ENCODE measurements around the gene ZSWIM6. TPM values are rescaled to one million over a fixed set of nuclear protein-coding genes. Genes with fewer than 3 reads are reported as not detected.

ZSWIM6 gene
- total RNA-seq, 1 donor from 2014 or later, result 5.7 TPM

DNA sequence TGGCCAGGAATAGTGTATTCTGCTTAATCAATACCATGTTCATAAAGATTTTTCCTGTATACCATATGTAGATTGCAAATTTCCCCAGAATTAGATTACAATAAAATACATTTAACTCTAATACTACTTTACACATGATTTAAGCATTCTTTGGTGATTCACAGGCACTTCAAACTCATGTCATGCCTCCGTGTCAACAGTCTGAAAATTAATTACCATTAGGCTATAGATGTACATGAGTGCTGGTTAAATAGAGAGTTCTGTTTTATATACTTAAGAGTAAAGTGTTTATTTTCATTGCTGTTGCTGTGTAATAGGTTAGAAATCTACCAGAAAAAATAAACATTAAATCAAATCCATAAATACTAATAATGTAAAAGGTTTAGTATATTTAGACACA is 159.8 kb downstream of the ZSWIM6 start:
- Histone ChIP-seq H3K36me3 (peaks cover 7% of the 10 kb centered on the region), H3K4me1 (peaks cover 16% of the 10 kb centered on the region), H3K9me3 (replicated peaks) (peaks cover 7% of the 10 kb centered on the region), H3K27ac (replicated peaks) (no peak overlapping the region), H3K4me3 (no peak overlapping the region), H3K27me3 (ENCODE audit: low read depth) (no peaks in the 10 kb centered on the region)
- no peak for DNase-seq
- intact Hi-C loops (cut with micrococcal nuclease), result no loop called here
- TF ChIP-seq, protein P1, sequence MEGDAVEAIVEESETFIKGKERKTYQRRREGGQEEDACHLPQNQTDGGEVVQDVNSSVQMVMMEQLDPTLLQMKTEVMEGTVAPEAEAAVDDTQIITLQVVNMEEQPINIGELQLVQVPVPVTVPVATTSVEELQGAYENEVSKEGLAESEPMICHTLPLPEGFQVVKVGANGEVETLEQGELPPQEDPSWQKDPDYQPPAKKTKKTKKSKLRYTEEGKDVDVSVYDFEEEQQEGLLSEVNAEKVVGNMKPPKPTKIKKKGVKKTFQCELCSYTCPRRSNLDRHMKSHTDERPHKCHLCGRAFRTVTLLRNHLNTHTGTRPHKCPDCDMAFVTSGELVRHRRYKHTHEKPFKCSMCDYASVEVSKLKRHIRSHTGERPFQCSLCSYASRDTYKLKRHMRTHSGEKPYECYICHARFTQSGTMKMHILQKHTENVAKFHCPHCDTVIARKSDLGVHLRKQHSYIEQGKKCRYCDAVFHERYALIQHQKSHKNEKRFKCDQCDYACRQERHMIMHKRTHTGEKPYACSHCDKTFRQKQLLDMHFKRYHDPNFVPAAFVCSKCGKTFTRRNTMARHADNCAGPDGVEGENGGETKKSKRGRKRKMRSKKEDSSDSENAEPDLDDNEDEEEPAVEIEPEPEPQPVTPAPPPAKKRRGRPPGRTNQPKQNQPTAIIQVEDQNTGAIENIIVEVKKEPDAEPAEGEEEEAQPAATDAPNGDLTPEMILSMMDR (IDR thresholded peaks at IDR 0.05; ENCODE audit: borderline replicate concordance), result no peak

DNA sequence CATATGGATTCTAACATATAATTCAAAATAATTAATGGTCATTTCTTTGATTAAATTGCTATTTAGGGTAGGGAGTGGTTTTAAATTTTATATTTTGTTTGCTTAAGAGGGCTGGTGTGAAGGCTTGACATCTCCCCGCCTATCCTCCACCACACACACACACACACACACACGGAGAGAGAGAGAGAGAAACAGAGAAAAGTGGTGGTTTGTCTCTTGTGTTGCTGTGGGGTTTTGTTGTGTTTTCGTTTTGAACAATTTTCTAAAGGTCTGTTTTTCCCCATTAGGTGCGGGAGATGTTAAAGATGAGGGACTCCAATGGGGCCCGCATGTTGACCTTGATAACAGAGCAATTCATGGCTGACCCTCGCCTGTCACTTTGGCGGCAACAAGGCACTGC is 161.9 kb downstream of the ZSWIM6 start:
- Histone ChIP-seq H3K4me3 (no peak overlapping the region), H3K27ac (replicated peaks) (no peak overlapping the region), H3K4me1 (peaks cover 23% of the 10 kb centered on the region), H3K36me3 (peaks cover 7% of the 10 kb centered on the region), H3K27me3 (ENCODE audit: low read depth) (no peaks in the 10 kb centered on the region), H3K9me3 (replicated peaks) (no peaks in the 10 kb centered on the region)
- TF ChIP-seq, protein P1 (IDR thresholded peaks at IDR 0.05; ENCODE audit: borderline replicate concordance), result no peak
- no peak for DNase-seq
- intact Hi-C loops (cut with micrococcal nuclease), result no loop called here

DNA sequence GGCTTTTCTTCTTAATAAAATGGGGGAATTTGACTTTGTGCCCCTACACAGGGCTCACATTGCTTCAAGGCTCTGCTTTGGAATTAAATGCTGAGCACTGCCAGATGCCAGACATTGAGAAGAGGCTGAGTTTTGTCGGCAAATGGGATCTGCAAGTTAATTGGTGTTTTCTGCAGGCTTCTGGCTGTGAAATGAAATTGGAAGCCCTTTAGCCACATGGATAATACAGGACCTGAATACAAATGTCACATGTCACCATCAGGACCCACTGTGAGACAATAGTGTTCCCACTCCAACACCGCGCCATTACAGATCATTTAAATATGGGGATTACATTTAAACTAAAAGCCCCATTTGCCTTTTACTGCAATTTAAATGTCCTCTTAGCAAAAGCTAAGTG is 164.4 kb downstream of the ZSWIM6 start:
- Histone ChIP-seq H3K27ac (replicated peaks) (no peak overlapping the region), H3K9me3 (replicated peaks) (no peaks in the 10 kb centered on the region)
- intact Hi-C loops (cut with micrococcal nuclease), result no loop called here

DNA sequence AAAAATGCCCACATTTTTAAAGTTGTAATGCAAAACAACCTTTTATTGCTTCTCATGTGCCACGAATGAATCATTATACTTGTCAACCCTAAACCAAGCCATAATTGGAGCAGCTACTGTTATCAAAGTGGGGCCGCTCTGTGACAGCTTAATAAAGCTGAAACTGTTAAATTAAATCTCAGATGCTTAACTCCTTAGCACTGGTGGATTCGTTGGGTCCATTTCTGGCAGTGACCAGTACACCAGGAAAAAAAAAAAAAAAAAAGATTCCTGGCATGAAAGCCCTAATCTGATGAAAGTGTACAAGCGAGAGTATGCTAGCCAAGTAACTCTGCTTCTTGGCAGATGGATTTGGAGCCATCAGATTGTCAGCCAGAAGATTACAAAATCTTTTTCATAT is 164.8 kb downstream of the ZSWIM6 start:
- Histone ChIP-seq H3K4me3 (no peak overlapping the region), H3K27me3 (ENCODE audit: low read depth) (no peaks in the 10 kb centered on the region), H3K9me3 (replicated peaks) (no peaks in the 10 kb centered on the region), H3K36me3 (peaks cover 7% of the 10 kb centered on the region), H3K27ac (replicated peaks) (no peak overlapping the region), H3K4me1 (peaks cover 15% of the 10 kb centered on the region)
- intact Hi-C loops (cut with micrococcal nuclease), result no loop called here
- TF ChIP-seq, protein P1 (IDR thresholded peaks at IDR 0.05; ENCODE audit: borderline replicate concordance), result no peak
- DNase-seq, result no peak

More for the DNA sequence above, 164.4 kb downstream of the ZSWIM6 start:
- Histone ChIP-seq H3K4me3 (no peak overlapping the region), H3K27me3 (ENCODE audit: low read depth) (no peaks in the 10 kb centered on the region), H3K36me3 (peaks cover 7% of the 10 kb centered on the region), H3K4me1 (peaks cover 15% of the 10 kb centered on the region)
- TF ChIP-seq, protein P1 (IDR thresholded peaks at IDR 0.05; ENCODE audit: borderline replicate concordance), result no peak
- DNase-seq, result no peak

DNA sequence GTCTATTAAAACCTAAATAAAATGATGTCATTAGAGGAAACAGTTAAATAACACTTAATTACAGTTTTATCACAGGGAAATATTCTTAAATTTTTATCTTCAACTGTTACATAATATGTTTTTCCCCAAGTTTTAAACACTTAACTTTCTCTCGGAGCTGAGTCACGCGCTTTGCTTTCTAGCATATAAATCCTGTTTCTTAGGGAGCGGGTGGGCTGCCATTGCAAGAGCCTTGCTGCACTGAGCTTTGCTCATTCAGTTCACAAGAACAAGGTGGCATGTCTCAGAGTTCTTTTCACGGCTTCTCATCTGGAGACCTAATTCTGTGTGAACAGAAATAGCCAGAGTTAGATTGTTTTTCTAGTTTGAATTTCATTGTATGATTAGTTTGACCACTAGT is 166.1 kb downstream of the ZSWIM6 start:
- Histone ChIP-seq H3K27ac (replicated peaks) (no peak overlapping the region), H3K4me1 (peaks cover 15% of the 10 kb centered on the region), H3K36me3 (peaks cover 7% of the 10 kb centered on the region), H3K4me3 (no peak overlapping the region), H3K27me3 (ENCODE audit: low read depth) (no peaks in the 10 kb centered on the region), H3K9me3 (replicated peaks) (no peaks in the 10 kb centered on the region)
- intact Hi-C loops (cut with micrococcal nuclease), result no loop called here
- TF ChIP-seq, protein P1 (IDR thresholded peaks at IDR 0.05; ENCODE audit: borderline replicate concordance), result no peak
- DNase-seq, result no peak

DNA sequence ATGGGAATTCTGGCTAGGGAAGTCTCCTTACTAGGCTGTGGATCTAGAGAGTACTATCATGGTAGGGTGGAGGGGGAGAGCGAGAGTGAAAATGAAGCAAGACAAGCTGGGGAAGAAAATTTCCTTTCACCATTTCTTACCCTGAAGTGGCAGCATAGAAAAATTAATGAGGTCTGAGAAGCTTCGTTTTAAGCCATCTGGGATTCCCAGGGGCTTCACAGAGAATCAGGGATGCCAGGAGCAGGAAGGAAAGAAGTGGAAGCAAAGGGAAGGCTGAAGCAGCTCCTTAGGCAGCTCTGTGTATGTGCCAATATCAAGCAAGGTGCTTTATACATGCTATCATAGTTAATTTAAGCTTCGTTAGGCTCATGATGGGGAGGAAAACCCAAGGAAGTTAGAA is 169.9 kb downstream of the ZSWIM6 start:
- no peak for DNase-seq
- TF ChIP-seq, protein P1 (IDR thresholded peaks at IDR 0.05; ENCODE audit: borderline replicate concordance), result no peak
- intact Hi-C loops (cut with micrococcal nuclease), result no loop called here
- H3K4me3 ChIP-seq, result no peak overlapping the region
- no peaks in the 10 kb centered on the region for H3K27me3 ChIP-seq (ENCODE audit: low read depth)
- no peaks in the 10 kb centered on the region for H3K9me3 ChIP-seq (replicated peaks)
- peaks cover 6% of the 10 kb centered on the region for H3K4me1 ChIP-seq
- H3K27ac ChIP-seq (replicated peaks), result no peak overlapping the region
- no peaks in the 10 kb centered on the region for H3K36me3 ChIP-seq

Measured in left ventricle myocardium inferior (tissue), 1 donor.